Panc1 (cell line): ENCODE results near the gene IFITM2.

Source experiments
- TCF7L2 ChIP-seq: IDR thresholded peaks from 2 replicates; pipeline ENCODE4 v1.6.1; 2011; ENCODE audit warnings: mild to moderate bottlenecking, low read depth, low read length, inconsistent platforms
- TF ChIP-seq, protein P1 (sequence below): fragments of 450-650 bp; IDR thresholded peaks from 2 replicates; pipeline ENCODE4 v1.5.1; 2017; ENCODE audit warnings: mild to moderate bottlenecking

GRCh38 chr11:340539-341512 lies 33.2 kb downstream of the IFITM2 start:
- TF ChIP-seq, protein P1, sequence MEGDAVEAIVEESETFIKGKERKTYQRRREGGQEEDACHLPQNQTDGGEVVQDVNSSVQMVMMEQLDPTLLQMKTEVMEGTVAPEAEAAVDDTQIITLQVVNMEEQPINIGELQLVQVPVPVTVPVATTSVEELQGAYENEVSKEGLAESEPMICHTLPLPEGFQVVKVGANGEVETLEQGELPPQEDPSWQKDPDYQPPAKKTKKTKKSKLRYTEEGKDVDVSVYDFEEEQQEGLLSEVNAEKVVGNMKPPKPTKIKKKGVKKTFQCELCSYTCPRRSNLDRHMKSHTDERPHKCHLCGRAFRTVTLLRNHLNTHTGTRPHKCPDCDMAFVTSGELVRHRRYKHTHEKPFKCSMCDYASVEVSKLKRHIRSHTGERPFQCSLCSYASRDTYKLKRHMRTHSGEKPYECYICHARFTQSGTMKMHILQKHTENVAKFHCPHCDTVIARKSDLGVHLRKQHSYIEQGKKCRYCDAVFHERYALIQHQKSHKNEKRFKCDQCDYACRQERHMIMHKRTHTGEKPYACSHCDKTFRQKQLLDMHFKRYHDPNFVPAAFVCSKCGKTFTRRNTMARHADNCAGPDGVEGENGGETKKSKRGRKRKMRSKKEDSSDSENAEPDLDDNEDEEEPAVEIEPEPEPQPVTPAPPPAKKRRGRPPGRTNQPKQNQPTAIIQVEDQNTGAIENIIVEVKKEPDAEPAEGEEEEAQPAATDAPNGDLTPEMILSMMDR, result no peak
- TF ChIP-seq TCF7L2, result no peak
